ENCODE results near the gene SLC39A11.

DNA sequence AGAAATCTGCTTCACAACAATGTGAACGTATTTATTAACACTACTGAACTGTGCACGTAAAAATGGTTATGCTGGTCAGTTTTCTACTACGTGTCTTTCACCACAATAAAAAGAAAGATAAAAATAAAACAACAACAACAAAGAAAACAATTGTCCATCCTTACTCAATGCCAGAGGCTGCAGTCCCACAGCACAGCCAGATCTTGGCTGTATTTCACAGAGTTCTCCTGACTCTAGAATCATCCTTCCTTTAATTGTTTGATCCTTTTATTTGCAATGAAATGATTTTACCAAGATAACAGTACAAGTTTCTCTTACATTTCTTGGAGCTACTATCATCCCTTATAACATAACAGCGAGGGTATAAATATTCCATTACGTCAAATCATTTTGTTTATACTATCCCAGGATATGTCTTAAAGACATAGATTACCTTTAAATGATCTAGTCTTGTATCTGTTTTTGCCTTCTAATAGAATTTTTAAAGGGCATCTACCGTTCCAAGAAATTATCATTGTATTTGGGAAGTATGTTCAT is 103.3 kb downstream of the SLC39A11 start:
- TF ChIP-seq, protein P1, sequence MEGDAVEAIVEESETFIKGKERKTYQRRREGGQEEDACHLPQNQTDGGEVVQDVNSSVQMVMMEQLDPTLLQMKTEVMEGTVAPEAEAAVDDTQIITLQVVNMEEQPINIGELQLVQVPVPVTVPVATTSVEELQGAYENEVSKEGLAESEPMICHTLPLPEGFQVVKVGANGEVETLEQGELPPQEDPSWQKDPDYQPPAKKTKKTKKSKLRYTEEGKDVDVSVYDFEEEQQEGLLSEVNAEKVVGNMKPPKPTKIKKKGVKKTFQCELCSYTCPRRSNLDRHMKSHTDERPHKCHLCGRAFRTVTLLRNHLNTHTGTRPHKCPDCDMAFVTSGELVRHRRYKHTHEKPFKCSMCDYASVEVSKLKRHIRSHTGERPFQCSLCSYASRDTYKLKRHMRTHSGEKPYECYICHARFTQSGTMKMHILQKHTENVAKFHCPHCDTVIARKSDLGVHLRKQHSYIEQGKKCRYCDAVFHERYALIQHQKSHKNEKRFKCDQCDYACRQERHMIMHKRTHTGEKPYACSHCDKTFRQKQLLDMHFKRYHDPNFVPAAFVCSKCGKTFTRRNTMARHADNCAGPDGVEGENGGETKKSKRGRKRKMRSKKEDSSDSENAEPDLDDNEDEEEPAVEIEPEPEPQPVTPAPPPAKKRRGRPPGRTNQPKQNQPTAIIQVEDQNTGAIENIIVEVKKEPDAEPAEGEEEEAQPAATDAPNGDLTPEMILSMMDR (conservative IDR thresholded peaks at IDR 0.05 in 1 of 2, IDR thresholded peaks at IDR 0.05 in 1 of 2; ENCODE audit: low read depth in 1 of 2, low read length in 2 of 2) = no peak
- TF ChIP-seq EZH2 (IDR thresholded peaks at IDR 0.05; ENCODE audit: low read length, missing control alignments) = no peak

All from fibroblast of lung (primary cell).